Measurements from ENCODE around the gene RNGTT. TPM values are rescaled to one million over a fixed set of nuclear protein-coding genes. Genes with fewer than 3 reads are reported as not detected.

RNGTT gene
- total and polyA plus RNA-seq, 12 donors = 3.1 to 10.9 (median 8.6) TPM

GRCh38 chr6:88712243-88712936, 251.0 kb downstream of the RNGTT start:
- intact Hi-C loops (cut with DNase I) = no loop called here
- Histone ChIP-seq H3K36me3 (no peaks in the 10 kb centered on the region), H3K9me3 (no peaks in the 10 kb centered on the region), H3K27ac (no peak overlapping the region), H3K27me3 (no peaks in the 10 kb centered on the region), H3K4me3 (no peak overlapping the region), H3K4me1 (peaks cover 0 to 18% (median 0%) of the 10 kb centered on the region in 9 donors)
- ATAC-seq (no peak), DNase-seq (no peak)
- TF ChIP-seq, protein P1, sequence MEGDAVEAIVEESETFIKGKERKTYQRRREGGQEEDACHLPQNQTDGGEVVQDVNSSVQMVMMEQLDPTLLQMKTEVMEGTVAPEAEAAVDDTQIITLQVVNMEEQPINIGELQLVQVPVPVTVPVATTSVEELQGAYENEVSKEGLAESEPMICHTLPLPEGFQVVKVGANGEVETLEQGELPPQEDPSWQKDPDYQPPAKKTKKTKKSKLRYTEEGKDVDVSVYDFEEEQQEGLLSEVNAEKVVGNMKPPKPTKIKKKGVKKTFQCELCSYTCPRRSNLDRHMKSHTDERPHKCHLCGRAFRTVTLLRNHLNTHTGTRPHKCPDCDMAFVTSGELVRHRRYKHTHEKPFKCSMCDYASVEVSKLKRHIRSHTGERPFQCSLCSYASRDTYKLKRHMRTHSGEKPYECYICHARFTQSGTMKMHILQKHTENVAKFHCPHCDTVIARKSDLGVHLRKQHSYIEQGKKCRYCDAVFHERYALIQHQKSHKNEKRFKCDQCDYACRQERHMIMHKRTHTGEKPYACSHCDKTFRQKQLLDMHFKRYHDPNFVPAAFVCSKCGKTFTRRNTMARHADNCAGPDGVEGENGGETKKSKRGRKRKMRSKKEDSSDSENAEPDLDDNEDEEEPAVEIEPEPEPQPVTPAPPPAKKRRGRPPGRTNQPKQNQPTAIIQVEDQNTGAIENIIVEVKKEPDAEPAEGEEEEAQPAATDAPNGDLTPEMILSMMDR (IDR thresholded peaks at IDR 0.05) = no peak
- WGBS, 2 donors = 81 to 87% methylated on average over 3 of the region's 3 CpGs

DNA sequence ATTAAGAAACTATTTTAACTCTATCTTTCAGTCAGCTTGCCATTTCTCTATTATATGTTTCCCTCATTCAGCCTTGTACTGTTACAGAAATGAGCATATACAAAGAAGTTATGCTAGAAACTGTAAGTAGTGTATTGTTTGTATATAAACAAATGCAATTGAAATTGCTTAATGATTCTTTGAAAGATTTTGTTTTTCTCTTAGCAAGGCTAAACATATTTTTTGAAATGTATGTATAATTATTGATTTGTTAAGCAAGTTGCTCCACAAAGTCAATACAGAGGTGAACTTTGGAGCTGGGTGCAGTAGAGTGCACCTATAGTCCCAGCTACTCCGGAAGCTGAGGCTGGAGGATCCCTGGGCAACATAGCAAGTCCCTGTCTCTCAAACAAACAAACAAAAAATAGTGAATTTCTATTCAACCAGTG, 253.6 kb downstream of the RNGTT start:
- ATAC-seq = no peak
- no peaks in the 10 kb centered on the region for H3K36me3 ChIP-seq
- H3K27ac ChIP-seq = no peak overlapping the region
- no peak for DNase-seq
- H3K27me3 ChIP-seq = no peaks in the 10 kb centered on the region
- TF ChIP-seq, protein P1 (IDR thresholded peaks at IDR 0.05) = no peak
- no peak overlapping the region for H3K4me3 ChIP-seq
- H3K9me3 ChIP-seq = no peaks in the 10 kb centered on the region
- 100% methylated on average over 1 of the region's 1 CpG for WGBS, 2 donors
- intact Hi-C loops (cut with DNase I) = no loop called here
- peaks cover 0 to 18% (median 0%) of the 10 kb centered on the region in 9 donors for H3K4me1 ChIP-seq

DNA sequence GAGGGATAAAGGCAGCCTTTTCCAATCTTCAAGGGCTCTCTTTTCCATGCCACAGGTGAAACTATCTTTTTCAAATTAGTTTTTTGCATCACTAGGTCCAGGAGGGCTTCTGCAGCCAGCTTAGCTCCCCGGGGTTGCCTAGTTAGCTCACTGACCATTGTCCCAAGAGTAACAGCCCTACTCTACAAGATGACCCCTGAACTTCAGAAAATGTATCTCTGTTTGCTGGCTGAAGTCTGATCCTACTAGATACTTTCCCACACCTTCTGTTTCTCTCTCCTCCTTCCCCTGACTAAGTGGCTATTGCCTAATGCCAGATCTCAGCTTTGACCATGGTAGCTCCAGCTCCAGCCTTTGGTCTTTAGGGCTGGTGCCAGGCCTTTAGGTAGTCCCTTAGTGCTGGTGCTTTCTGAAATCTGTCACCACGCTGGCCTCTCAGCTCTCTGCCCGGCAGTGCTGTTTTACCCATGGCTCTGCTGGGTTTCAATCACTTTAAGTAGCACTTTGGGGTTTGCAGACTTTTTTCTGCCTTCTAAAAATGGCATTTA, 255.1 kb downstream of the RNGTT start:
- TF ChIP-seq, protein P1 (IDR thresholded peaks at IDR 0.05) = no peak
- no peak for DNase-seq
- no peaks in the 10 kb centered on the region for H3K9me3 ChIP-seq
- peaks cover 0 to 18% (median 0%) of the 10 kb centered on the region in 9 donors for H3K4me1 ChIP-seq
- H3K27me3 ChIP-seq = no peaks in the 10 kb centered on the region
- H3K4me3 ChIP-seq = no peak overlapping the region
- intact Hi-C loops (cut with DNase I) = no loop called here
- no peaks in the 10 kb centered on the region for H3K36me3 ChIP-seq
- 83 to 86% methylated on average over 3 of the region's 3 CpGs for WGBS, 2 donors
- peak in 1 of 8 donors; percentile 45 for ATAC-seq
- H3K27ac ChIP-seq = no peak overlapping the region

- no peaks in the 10 kb centered on the region for H3K36me3 ChIP-seq
- TF ChIP-seq, protein P1 (IDR thresholded peaks at IDR 0.05) = no peak
- no peak overlapping the region for H3K4me3 ChIP-seq
- intact Hi-C loops (cut with DNase I) = no loop called here
- no peak for DNase-seq
- no peaks in the 10 kb centered on the region for H3K9me3 ChIP-seq
- H3K4me1 ChIP-seq = peaks cover 0 to 2% (median 0%) of the 10 kb centered on the region in 9 donors
- no peak for ATAC-seq
- H3K27me3 ChIP-seq = no peaks in the 10 kb centered on the region
- no peak overlapping the region for H3K27ac ChIP-seq
These were observed 257.8 kb downstream of the RNGTT start for GRCh38 chr6:88705601-88706000.

Data from heart right ventricle (tissue), 16 donors.